Measurements from ENCODE around the gene GALNT10.

GRCh38 chr5:154329062-154329461 lies 138.5 kb downstream of the GALNT10 start:
- TF ChIP-seq RCOR1 (IDR thresholded peaks at IDR 0.05; ENCODE audit: low read depth, low read length) (no peak), CTCF (IDR thresholded peaks at IDR 0.05) (no peak), EP300 (IDR thresholded peaks at IDR 0.05) (no peak), EHMT2 (IDR thresholded peaks at IDR 0.05; ENCODE audit: low read depth) (no peak), CHD2 (IDR thresholded peaks at IDR 0.05; ENCODE audit: low read length, partially characterized antibody) (no peak), MAFK (IDR thresholded peaks at IDR 0.05; ENCODE audit: partially characterized antibody) (no peak)
